COR-L47 (cell line): ENCODE results near the gene CCNE1.
A peak's percentile ranks its signal among the peaks of the same experiment; 100 is the strongest.

Source experiments
- DNase-seq: peaks from one replicate; lab custom pipeline; 2025; lab: John Stamatoyannopoulos, UW

CCNE1 gene

DNA sequence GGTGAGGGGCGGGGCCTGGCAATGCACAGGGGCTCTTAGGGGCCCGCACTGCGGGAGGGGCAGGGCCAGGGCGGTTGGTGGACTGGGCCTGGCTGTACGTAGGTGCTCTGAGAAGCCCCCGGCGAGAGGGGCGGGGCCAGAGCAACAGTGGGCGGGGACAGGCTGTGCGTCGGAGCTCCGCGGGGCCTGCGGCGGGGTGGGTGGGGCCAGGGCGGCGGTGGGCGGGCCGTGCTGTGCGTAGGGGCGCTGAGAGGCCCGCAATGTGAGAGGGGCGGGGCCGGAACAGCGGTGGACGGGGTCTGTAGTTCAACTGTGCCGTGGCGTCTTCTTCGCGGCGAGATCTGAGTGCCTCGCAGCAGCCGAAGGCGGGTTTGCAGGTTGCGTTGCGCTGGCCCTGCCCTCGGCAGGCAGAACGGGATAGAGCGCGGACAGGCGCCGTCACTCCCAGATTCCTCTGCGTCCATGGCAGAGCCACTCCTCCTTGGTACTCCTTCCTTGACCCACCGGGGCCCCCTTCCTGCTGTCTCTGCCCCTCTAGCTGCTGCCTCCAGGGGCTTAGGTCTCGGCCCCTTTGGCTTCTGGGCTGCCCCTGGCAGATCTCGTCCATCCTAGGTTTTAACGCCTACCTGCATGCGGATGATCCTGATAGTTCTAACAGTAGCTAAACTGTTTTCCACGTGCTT lies 33.2 kb downstream of the CCNE1 start:
- DNase-seq = peak; percentile 79

DNA sequence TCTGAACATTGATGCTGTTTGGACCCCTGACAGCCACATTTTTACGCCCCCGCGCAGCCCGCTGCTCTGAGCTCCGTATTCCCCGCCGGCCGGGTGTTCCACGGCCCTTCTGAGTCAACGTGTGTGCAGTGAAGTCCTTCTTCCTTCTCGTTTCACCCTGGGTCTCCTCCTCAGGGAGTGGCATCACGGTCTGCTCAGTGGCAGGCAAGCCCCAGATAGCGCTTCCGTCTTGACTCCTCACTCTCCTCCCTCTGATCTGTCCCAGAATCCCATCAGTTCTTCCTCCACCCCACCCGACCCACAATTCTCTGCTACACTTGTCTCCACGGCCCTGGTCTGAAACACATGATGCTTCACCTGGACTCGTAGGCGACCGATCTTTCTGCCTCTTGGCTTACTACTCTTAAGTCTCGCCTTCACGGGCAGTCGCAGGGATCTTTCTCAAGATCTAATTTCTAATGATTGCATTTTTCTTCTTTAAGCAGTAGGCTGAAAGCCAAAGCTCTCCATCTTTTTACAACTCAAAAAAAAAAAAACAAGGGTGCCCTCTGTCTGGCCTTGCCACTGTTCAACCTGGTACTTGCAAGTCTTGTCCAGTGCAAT lies 33.9 kb downstream of the CCNE1 start:
- no peak for DNase-seq

DNA sequence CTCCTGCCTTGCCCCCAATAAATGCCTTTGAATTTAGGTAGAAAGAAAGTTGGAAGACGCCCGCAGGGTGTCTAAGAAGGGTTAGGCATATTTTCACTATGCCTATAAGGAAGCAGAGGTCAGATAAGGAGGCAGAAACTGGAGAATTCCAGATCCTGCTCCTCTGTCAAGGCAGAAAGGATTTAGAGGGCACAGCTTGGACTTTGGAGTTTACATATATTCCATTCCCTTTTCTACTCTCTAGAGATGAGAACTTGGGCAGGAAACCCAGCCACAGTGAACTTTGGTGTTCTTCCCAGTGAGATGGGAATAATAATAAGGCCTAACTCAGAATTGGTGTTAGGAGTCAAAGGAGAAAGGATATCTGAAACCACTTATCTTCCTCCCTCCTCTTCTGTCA lies 37.4 kb downstream of the CCNE1 start:
- no peak for DNase-seq

DNA sequence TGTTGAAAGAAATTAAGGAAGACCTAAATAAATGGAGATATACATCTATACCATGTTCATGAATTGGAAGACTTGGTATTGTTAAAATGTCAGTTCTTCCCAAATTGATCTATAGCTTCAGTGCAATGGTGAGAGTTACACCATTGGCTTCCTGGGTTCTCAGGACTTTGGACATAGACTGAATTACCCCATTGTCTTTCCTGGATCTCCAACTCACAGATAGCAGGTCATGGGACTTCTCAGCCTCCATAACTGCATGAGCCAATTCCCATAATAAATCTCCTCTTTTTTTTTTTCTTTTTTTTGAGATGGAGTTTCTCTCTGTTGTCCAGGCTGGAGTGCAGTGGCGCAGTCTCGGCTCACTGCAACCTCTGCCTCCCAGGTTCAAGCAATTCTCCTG lies 38.7 kb downstream of the CCNE1 start:
- DNase-seq = no peak

DNA sequence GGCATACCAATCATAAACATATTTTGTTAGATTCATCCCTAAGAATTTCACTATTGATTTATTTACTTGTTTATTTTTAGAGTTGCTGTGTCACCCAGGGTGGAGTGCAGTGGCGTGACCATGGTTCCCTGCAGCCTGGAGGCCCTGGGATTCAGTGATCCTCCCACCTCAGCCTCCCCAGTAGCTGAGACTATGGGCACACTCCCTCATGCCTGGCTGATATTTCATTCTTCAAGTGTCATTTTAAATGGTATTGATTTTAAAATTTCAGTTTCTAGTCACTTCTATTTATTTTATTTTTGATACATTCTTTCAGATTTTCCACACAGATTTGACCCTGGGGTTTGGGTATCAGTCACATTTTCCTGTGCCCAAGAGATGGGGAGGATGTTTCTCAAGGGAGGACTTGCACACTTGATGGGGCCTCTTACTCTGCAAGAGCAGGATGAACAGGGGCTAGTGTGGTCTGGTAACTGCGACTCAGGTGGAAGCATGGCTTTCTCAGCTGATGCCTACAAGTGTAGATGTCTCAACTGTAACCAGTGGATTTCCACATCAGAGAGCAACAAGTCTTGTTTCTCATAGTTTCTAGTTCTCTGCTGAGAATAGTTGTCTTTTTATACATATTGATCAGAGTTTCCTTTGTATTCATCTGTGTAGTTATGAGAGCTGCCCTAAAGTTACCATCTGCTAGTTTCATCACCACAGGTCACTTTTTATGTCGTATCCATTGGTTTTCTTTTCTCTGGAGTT lies 40.2 kb downstream of the CCNE1 start:
- DNase-seq = no peak

DNA sequence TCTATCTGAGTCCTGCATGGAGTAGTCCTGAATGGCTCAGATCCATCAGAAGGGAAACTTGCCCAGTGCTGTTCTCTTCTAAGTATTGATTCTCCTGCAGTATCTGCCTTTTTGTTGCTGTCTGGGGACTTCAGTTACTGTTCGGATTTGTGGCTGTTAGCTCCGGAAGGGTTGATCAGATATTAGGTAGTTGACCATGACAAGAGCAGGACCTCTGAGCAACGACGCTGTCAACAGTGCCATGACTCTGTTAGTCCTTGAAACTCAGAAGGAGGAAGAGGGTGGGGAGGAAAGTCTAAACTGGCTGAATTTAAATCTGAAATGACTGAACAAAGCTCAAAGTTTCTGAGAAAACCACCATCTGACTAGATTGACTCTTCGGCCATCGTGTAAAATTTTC lies 42.2 kb downstream of the CCNE1 start:
- no peak for DNase-seq

DNA sequence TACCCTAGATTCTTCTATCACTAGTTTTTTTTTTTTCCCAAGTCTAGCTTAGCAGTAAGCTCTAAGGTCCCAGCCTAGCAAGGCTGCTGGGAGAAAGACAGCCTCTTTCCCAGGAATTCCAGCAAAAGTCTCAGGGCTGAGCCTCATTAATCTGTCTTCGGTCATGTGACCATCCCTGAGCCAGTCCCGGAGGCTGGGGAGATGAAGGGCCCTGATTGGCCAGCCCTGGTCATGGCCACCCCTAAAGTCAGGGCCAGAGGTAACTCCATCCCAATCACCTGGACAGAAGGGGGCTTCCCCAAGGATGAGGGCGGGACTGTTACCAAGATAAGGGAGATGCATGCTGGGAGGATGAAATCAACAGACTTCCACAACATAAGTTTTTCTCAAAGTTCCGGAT lies 43.3 kb downstream of the CCNE1 start:
- DNase-seq = no peak

DNA sequence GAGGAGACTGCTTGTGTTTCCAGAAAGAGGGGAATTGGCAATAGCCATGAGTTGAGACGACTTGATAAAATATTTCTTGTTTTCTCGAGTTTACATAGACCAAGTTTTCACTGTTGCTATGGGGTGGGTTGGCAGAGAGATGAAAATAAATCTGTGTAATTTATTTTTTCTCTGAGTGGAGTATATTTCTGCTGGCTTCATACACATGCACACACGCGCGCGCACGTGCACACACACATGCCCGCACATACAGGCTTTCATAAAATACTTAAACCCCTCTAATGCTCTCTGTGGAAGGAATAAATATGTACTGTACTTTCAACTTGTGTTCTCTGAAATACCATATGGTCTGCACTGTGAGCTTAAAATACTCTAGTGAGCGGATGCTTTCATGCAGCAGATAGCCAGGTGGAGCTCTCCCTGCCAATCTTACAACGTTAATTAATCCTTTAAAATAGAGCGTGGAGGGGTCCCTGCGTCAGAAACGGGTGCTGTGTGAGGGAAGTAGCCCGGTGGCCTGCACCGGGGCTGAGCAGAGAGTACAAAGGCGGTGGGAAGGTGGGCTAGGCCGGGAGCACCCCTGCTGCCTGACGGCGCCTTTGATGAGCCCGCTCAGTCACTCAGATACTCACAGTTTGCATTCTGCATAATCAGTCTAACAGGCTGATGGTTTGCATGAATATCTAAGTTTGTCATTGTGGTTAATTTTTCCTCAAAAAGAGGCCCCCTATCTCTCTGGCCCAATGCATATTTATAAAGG lies 44.1 kb downstream of the CCNE1 start:
- DNase-seq = no peak

DNA sequence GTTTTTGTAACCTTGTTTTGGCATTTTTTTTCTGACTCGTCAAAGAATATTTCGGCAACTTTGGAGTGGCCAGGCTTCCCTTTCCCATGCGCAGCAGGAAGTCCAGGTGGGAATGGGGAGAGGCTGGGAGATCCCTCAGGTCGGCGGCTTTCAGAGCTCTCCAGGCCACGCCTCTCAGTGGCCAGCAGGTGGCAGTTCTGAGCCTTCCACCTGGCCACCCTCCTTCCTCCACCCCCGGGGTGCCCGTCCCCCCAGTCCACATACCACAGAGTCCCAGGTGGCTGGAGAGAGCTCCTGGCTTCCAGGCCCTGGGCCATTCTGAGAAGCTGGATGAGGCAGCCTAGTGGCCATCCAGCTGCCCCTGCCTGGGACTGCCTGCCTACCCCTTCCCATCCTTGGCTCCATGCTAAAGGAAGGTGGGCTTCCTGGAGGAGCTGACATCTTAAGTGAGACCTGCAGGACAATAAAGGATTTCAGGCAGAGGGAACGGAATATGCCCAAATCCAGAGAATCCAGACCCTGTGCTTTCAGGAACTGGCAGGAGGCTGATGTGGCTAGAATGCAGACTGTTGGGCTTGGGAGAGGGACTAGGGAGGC lies 46.3 kb downstream of the CCNE1 start:
- DNase-seq = peak; percentile 14

DNA sequence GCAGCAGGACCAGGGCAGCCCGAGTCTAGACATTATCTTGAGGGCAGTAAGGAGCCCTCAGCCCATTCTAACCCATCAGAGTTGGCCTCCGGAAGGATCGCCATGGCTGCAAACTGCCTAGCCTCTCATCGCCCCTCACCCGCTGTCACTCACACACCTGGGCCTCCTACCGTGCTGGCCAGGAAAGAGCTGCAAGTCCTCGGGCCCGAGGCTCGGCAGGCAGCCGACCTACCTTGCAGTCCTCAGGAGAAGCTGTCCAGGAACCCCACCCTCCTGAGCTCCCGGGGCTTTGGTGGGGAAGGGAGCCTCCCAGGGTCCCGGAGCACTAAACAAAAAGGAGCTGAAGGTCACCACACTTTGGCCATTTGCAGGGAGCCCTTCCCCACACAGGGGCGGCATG lies 46.8 kb downstream of the CCNE1 start:
- DNase-seq = no peak

DNA sequence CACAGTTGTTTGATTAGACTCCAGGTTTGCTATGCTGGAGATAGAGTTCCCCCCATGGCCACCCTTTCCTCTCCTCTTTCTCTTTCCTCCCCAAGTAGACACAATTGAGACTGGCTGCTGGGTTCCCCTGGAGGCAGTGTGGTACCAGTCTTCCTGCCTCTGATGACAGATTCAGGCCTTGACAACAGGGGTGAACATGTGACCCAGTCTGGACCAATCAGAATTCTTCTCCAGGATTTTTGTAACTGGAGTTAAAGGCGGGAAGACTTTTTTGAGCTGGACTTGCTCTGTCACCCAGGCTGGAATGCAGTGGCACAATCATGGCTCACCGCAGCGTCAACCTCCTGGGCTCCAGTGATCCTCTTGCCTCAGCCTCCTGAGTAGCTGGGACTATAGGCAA lies 48.7 kb downstream of the CCNE1 start:
- DNase-seq = no peak

DNA sequence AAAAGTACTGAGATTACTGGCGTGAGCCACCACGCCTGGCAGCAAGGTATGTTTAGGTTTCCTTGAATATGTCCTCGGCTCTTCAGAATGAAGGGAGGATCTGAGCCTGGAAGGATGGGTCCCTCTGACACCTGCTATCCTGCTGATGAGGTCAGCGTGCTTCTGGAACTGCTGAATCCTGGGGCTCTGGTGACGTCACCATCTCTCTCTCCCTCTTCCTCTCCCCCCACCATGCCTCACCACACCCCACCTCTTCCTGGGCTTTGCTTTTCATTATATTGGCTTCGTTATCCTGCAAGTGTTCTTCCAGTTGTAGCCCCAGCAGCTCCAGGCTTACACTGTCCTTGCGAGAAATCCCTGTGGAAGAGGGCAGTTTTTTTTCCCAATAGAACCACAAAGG lies 49.8 kb downstream of the CCNE1 start:
- no peak for DNase-seq

DNA sequence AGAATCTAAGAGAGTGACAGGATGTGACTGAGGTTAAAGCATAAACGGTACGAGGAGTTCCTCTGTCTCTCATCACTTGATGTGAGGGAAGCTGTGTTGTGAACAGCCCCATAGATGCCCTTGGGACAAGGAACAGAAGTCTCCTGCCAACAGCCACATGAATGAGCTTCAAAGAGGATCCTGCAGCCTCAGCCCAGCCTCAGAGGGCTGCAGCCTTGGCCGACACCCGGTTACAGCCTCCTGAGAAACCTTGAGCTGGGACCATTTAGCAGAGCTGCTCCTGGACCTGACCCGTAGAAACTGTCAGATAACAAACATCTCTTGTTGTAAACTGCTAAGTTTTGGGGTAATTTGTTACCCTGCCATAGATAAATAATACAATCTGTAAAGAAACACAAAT lies 54.2 kb downstream of the CCNE1 start:
- DNase-seq = no peak

DNA sequence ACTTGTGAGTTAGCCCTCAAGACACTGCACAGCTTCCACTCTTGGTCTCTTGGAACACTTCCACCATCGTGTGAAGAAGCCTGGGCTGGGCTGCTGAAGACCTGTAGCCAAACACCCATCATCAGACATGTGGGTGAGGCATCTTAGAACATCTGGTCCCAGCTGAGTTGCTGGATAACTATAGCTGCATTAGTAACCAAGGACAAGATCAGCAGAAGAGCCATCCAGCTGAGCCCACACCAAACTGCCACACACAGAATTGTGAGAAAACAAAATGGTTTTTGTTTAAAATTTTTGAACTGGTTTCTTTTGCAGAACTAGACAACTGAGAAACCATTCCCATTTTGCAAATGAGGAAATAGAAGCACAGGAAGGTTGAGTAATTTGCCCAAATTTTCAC lies 56.2 kb downstream of the CCNE1 start:
- no peak for DNase-seq

DNA sequence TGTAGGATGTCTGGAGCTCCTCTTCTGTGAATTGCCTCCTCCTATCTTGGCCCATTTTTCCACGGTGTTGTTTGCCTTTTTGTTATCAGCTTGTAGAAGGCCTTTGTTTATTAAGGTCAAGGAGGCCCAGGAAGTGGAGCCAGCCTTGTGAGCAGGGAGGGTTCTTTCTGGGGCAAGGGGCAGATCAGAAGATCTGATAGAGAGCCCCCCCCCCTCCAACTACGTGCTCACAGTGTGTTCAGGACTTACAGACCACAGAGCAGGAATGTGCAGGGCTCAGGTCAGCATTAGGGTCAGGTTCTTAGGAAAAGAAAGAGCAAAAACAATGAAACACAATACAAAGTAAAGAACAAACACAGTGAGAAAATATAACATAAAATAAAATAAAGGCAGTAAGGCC lies 59.4 kb downstream of the CCNE1 start:
- DNase-seq = no peak

DNA sequence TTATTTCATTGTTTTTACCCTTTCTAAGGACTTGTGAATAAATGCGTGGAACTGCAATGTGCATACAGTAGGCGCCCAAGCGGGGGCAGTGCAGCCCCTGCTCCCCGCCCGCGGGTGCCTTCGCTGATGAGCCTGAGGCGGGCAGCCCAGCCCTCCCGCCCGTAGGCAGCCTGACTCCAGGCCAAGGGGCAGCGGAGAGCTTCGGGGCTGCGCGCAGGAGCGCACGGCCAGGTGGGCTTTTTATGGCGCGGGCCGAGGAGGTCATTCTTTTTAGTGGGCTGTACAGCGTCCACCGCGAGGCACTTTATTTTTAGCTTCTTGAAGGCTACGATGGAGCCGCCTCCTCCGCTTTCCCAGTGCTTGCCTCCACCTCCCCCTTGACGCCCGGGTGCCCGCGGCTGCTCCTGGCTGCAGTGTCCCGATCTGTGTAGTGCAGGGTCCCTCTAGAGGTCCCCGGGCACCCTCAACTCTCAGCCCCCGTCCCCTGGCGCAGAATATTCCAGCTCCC lies 60.5 kb downstream of the CCNE1 start:
- no peak for DNase-seq

DNA sequence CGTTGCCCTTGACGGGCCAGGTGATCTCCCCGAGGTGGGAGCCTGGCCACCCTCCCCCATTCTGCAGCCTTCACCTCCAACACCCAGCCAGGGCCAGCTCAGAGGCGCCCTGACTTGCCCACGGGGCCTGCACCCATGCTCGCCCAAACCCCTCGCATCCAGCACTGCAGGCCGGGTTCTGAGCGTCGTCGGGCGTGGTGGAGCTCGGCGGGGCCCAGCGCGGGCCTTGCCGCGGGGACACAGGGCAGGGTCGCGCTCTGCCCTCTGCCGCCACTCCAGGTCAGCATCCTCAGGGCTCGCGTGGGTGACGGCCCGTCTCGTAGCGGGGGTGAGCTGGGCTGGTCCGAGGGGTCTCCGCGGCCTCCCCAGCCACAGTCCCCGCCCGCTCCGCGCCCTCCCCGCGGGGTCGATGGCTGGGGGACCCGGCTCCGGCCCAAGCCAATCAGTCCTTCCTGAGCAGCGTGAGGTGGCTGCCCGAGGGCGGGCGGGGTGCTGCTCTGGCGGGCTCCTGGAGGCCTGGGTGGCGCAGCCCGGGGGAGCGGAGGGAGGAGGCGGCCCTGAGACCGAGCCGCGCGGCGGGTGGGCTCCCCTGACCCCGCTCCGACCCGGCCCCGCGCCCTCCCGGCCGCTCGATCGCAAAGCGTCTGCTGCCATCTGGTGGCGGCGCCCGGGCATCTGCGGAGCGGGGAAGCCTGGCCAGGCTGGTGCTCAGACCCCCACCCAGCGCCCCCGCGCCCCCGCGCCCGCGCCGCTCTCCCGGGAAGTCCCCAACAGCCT lies 61.4 kb downstream of the CCNE1 start:
- DNase-seq = no peak
